Nephron (organoid): ENCODE measurements around the gene DACH1.

ENCODE experiments used
- H3K27ac Mint-ChIP-seq, 3 experiments: 2 replicates each; pipeline ENCODE4 v1.8.0; 2020; ENCODE audit warnings: mixed read lengths in 3 of 3, mild to moderate bottlenecking in 2 of 3, moderate library complexity in 1 of 3
- H3K27me3 Mint-ChIP-seq: 2 replicates; pipeline ENCODE4 v1.8.0; 2021; ENCODE audit warnings: low read depth, mild to moderate bottlenecking, moderate library complexity, mixed read lengths
- H3K36me3 Mint-ChIP-seq: 2 replicates; pipeline ENCODE4 v1.8.0; 2020; ENCODE audit warnings: low read depth, mixed read lengths
- H3K4me1 Mint-ChIP-seq: 2 replicates; pipeline ENCODE4 v1.8.0; 2020; ENCODE audit warnings: mixed read lengths
- H3K4me3 Mint-ChIP-seq, 3 experiments: 2 replicates each; pipeline ENCODE4 v1.8.0; 2020; ENCODE audit warnings: mild to moderate bottlenecking in 3 of 3, mixed read lengths in 3 of 3, moderate library complexity in 2 of 3
- H3K9me3 Mint-ChIP-seq: 2 replicates; pipeline ENCODE4 v1.8.0; 2020; ENCODE audit warnings: mixed read lengths
- CTCF ChIP-seq, 3 experiments: fragments of 200-600 bp; sonication (generic); IDR thresholded peaks; one replicate each; pipeline ENCODE4 v1.5.0; 2021; ENCODE audit warnings: antibody characterized with exemption in 3 of 3; ENCODE audit not compliant: unreplicated experiment in 3 of 3

The DACH1 gene

DNA sequence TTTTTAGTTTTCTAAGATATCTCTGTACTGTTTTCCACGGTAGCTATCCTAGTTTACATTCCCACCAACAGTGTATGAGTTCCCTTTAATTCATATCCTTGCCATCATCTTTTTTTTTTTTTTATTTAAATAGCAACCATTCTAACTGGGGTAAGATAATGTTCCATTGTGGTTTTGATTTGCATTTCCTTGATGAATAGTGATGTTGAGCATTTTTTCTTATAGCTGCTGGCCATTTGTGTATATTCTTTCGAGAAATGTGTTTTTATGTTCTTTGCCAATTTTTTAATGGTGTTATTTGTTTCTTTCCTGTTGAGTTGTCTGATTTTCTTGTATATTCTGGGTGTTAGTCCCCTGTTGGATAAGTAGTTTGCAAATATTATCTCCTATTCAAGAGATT, 454.8 kb downstream of the DACH1 start:
- Mint-ChIP-seq H3K4me1 (no peaks in the 10 kb centered on the region), H3K36me3 (no peaks in the 10 kb centered on the region), H3K9me3 (peaks cover 5% of the 10 kb centered on the region), H3K27ac (no peak overlapping the region), H3K27me3 (no peaks in the 10 kb centered on the region), H3K4me3 (no peak overlapping the region)
- TF ChIP-seq CTCF (IDR thresholded peaks at IDR 0.05; ENCODE audit: unreplicated experiment in 3 of 3), result no peak

- Mint-ChIP-seq H3K27ac (no peak overlapping the region), H3K36me3 (no peaks in the 10 kb centered on the region), H3K4me3 (no peak overlapping the region), H3K27me3 (no peaks in the 10 kb centered on the region), H3K4me1 (no peaks in the 10 kb centered on the region), H3K9me3 (no peaks in the 10 kb centered on the region)
- no peak for TF ChIP-seq CTCF (IDR thresholded peaks at IDR 0.05; ENCODE audit: unreplicated experiment in 3 of 3)
Measured at GRCh38 chr13:71408416-71408815, 458.6 kb downstream of the DACH1 start.

GRCh38 chr13:71399631-71400215, 467.3 kb downstream of the DACH1 start:
- Mint-ChIP-seq H3K27ac (no peak overlapping the region), H3K9me3 (no peaks in the 10 kb centered on the region), H3K36me3 (no peaks in the 10 kb centered on the region), H3K4me3 (no peak overlapping the region), H3K27me3 (no peaks in the 10 kb centered on the region), H3K4me1 (peaks cover 8% of the 10 kb centered on the region)
- no peak for TF ChIP-seq CTCF (IDR thresholded peaks at IDR 0.05; ENCODE audit: unreplicated experiment in 3 of 3)

GRCh38 chr13:71396149-71396548, 470.9 kb downstream of the DACH1 start:
- peaks cover 11% of the 10 kb centered on the region for H3K9me3 Mint-ChIP-seq
- H3K36me3 Mint-ChIP-seq, result peaks cover 4% of the 10 kb centered on the region
- H3K4me1 Mint-ChIP-seq, result peaks cover 9% of the 10 kb centered on the region
- TF ChIP-seq CTCF (IDR thresholded peaks at IDR 0.05; ENCODE audit: unreplicated experiment in 3 of 3), result no peak
- no peak overlapping the region for H3K27ac Mint-ChIP-seq
- H3K4me3 Mint-ChIP-seq, result no peak overlapping the region
- H3K27me3 Mint-ChIP-seq, result no peaks in the 10 kb centered on the region

DNA sequence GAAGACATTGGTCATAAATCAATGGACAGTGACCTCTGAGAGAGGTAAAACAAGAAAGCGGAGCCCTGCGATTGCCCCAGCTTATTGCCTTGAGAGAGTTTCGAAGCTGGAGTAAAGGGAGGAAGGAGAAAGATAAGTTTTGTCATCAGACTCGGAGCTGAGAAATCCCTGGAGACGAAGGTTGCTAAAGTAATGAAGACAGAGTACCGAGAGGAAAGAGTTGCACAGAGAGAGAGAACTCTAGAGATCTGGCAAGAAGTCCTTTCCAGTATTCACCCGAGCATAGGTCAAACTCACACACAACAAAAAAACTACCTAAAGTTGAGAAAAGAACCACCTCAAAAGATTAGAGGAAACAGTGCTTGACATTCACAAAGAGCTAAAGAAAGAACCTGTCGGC, 472.0 kb downstream of the DACH1 start:
- H3K36me3 Mint-ChIP-seq, result peaks cover 4% of the 10 kb centered on the region
- H3K4me1 Mint-ChIP-seq, result peaks cover 4% of the 10 kb centered on the region
- no peak overlapping the region for H3K4me3 Mint-ChIP-seq
- TF ChIP-seq CTCF (IDR thresholded peaks at IDR 0.05; ENCODE audit: unreplicated experiment in 3 of 3), result no peak
- H3K27me3 Mint-ChIP-seq, result no peaks in the 10 kb centered on the region
- peaks cover 16% of the 10 kb centered on the region for H3K9me3 Mint-ChIP-seq
- H3K27ac Mint-ChIP-seq, result no peak overlapping the region

DNA sequence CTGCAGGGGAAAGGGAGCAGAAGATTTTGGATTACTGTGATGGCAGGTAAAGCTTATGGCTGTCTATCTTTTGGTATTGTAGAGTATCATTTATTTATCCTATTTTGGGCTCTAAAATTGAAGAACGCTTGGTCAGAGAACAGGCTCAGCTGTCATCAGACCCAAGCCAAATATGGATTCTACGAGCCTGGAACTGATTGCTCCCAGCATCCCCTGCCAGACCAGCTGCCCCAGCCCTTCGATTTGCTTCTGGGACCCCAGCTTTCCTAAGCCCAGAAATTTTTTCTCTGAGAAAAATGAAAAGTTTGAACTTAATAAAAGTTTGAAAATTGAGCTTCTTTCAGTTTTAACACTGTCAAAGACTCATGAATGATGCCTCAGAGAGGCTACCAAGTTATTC, 472.8 kb downstream of the DACH1 start:
- Mint-ChIP-seq H3K36me3 (peaks cover 4% of the 10 kb centered on the region), H3K9me3 (peaks cover 16% of the 10 kb centered on the region), H3K4me1 (peaks cover 4% of the 10 kb centered on the region), H3K27ac (no peak overlapping the region), H3K27me3 (no peaks in the 10 kb centered on the region), H3K4me3 (no peak overlapping the region)
- no peak for TF ChIP-seq CTCF (IDR thresholded peaks at IDR 0.05; ENCODE audit: unreplicated experiment in 3 of 3)
